Retina (tissue), 1 donor: ENCODE data around the gene SUSD1.

Experiments
- DNase-seq: peaks from one replicate; pipeline ENCODE4 v3.0.0-alpha.2; 2016

Gene SUSD1

GRCh38 chr9:112037281-112038016 is 137.6 kb downstream of the SUSD1 start:
- no peak for DNase-seq

GRCh38 chr9:112035166-112035826 is 139.8 kb downstream of the SUSD1 start:
- no peak for DNase-seq

- no peak for DNase-seq
These were observed 140.9 kb downstream of the SUSD1 start for GRCh38 chr9:112034216-112034611.

GRCh38 chr9:112033237-112034215 is 141.6 kb downstream of the SUSD1 start:
- no peak for DNase-seq

GRCh38 chr9:112032743-112033142 is 142.4 kb downstream of the SUSD1 start:
- DNase-seq: no peak

GRCh38 chr9:112032009-112032408 is 143.1 kb downstream of the SUSD1 start:
- DNase-seq: no peak

GRCh38 chr9:112031400-112031799 is 143.7 kb downstream of the SUSD1 start:
- DNase-seq: no peak

- DNase-seq: no peak
These were observed 145.1 kb downstream of the SUSD1 start for GRCh38 chr9:112029921-112030444.

GRCh38 chr9:112028242-112029221 is 146.6 kb downstream of the SUSD1 start:
- no peak for DNase-seq

- DNase-seq: no peak
These were observed 149.2 kb downstream of the SUSD1 start for GRCh38 chr9:112025850-112026249.

GRCh38 chr9:112021742-112022141 is 153.4 kb downstream of the SUSD1 start:
- no peak for DNase-seq

- DNase-seq: no peak
These were observed 154.2 kb downstream of the SUSD1 start for GRCh38 chr9:112020680-112021596.

- no peak for DNase-seq
These were observed 157.2 kb downstream of the SUSD1 start for GRCh38 chr9:112017878-112018277.

GRCh38 chr9:112015736-112016135 is 159.4 kb downstream of the SUSD1 start:
- no peak for DNase-seq

- no peak for DNase-seq
These were observed 159.9 kb downstream of the SUSD1 start for GRCh38 chr9:112015149-112015548.

GRCh38 chr9:112013266-112013665 is 161.8 kb downstream of the SUSD1 start:
- DNase-seq: no peak

GRCh38 chr9:112012026-112012902 is 162.8 kb downstream of the SUSD1 start:
- no peak for DNase-seq

- no peak for DNase-seq
These were observed 164.0 kb downstream of the SUSD1 start for GRCh38 chr9:112011051-112011620.

GRCh38 chr9:112010537-112010936 is 164.6 kb downstream of the SUSD1 start:
- no peak for DNase-seq
